IPS-20b (cell line): ENCODE measurements around the gene BCAS4.

Experiments
- H3K27ac ChIP-seq: one replicate; pipeline ENCODE4 v1.5.1; 2013; ENCODE audit warnings: low read length
- H3K27me3 ChIP-seq: 2 replicates; pipeline ENCODE4 v1.6.1; 2013; ENCODE audit warnings: mild to moderate bottlenecking, low read length, inconsistent platforms; ENCODE audit not compliant: insufficient read depth
- H3K36me3 ChIP-seq: 2 replicates; pipeline ENCODE4 v1.6.1; 2013; ENCODE audit warnings: low read depth, mild to moderate bottlenecking, inconsistent platforms, low read length, moderate library complexity; ENCODE audit not compliant: insufficient read depth
- H3K4me1 ChIP-seq: 2 replicates; pipeline ENCODE4 v1.6.1; 2013; ENCODE audit warnings: mild to moderate bottlenecking, control low read depth, inconsistent platforms, low read length, moderate library complexity; ENCODE audit not compliant: insufficient read depth
- H3K4me3 ChIP-seq: 2 replicates; pipeline ENCODE4 v1.5.1; 2013; ENCODE audit warnings: mild to moderate bottlenecking, low read length, inconsistent platforms
- H3K9ac ChIP-seq: 2 replicates; pipeline ENCODE4 v1.6.1; 2013; ENCODE audit warnings: low read depth, mild to moderate bottlenecking, inconsistent platforms, low read length, moderate library complexity
- H3K9me3 ChIP-seq: 2 replicates; pipeline ENCODE4 v1.6.1; 2013; ENCODE audit warnings: mild to moderate bottlenecking, low read depth, low read length, inconsistent platforms; ENCODE audit not compliant: insufficient read depth

Gene BCAS4

DNA sequence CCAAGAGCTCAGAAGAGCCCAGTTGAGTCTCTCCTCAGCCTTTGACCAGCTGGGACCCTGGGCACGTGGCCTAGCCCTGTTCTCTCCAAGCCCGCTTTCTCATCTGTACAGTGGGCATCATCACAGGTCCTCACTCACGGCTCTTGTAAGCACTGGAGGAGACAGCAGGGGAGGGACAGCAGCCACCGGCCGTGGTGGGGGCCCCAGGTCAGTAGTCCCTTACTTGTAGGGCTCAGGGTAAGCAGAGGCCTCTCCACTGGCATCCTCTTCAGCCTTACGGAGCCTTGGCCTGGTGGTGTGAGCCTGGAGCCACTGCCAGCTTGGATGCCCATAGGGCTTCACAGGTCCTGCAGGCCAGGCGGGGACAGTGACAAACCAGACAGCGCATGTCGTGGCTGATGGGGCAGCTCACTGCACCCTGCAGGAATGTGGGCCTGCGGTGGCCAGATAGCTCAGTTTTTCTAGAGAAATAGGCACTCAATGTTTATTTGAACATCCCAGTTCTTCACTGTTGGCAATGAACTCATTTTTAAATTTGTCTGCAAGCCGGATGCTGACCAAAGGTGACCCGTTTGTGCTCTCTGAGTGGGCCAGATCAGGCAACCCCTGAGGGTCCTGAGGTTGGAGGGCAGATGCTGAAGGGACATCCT lies 71.3 kb downstream of the BCAS4 start:
- H3K4me3 ChIP-seq, result no peak overlapping the region
- H3K9me3 ChIP-seq, result no peaks in the 10 kb centered on the region
- no peak overlapping the region for H3K9ac ChIP-seq
- no peaks in the 10 kb centered on the region for H3K36me3 ChIP-seq
- no peaks in the 10 kb centered on the region for H3K27me3 ChIP-seq
- no peak overlapping the region for H3K27ac ChIP-seq
- peaks cover 12% of the 10 kb centered on the region for H3K4me1 ChIP-seq

DNA sequence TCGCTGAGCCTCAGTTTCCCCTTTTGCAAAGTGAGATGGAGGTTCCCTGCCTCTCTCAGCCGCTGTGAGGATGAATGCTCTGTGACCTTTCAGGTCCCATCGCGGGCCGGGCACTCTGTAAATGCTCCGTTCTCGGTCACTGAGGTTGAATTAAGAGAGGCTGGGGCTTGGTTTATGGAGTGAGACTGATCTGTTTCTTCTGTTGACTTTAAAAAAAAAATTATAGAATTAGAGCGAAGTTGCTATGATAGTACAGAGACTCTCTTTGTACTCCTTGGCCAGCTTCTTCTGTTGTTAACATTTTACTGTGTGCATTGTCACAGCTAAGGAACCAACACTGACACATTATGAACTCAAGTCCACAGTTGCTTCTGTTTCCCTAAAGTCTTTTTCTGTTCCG lies 72.0 kb downstream of the BCAS4 start:
- H3K4me3 ChIP-seq, result no peak overlapping the region
- peaks cover 12% of the 10 kb centered on the region for H3K4me1 ChIP-seq
- H3K9ac ChIP-seq, result no peak overlapping the region
- H3K27ac ChIP-seq, result no peak overlapping the region
- no peaks in the 10 kb centered on the region for H3K36me3 ChIP-seq
- H3K9me3 ChIP-seq, result no peaks in the 10 kb centered on the region
- no peaks in the 10 kb centered on the region for H3K27me3 ChIP-seq

GRCh38 chr20:50867805-50868204 lies 72.9 kb downstream of the BCAS4 start:
- Histone ChIP-seq H3K36me3 (no peaks in the 10 kb centered on the region), H3K27me3 (no peaks in the 10 kb centered on the region), H3K27ac (no peak overlapping the region), H3K4me3 (no peak overlapping the region), H3K4me1 (peaks cover 8% of the 10 kb centered on the region), H3K9ac (no peak overlapping the region), H3K9me3 (no peaks in the 10 kb centered on the region)

DNA sequence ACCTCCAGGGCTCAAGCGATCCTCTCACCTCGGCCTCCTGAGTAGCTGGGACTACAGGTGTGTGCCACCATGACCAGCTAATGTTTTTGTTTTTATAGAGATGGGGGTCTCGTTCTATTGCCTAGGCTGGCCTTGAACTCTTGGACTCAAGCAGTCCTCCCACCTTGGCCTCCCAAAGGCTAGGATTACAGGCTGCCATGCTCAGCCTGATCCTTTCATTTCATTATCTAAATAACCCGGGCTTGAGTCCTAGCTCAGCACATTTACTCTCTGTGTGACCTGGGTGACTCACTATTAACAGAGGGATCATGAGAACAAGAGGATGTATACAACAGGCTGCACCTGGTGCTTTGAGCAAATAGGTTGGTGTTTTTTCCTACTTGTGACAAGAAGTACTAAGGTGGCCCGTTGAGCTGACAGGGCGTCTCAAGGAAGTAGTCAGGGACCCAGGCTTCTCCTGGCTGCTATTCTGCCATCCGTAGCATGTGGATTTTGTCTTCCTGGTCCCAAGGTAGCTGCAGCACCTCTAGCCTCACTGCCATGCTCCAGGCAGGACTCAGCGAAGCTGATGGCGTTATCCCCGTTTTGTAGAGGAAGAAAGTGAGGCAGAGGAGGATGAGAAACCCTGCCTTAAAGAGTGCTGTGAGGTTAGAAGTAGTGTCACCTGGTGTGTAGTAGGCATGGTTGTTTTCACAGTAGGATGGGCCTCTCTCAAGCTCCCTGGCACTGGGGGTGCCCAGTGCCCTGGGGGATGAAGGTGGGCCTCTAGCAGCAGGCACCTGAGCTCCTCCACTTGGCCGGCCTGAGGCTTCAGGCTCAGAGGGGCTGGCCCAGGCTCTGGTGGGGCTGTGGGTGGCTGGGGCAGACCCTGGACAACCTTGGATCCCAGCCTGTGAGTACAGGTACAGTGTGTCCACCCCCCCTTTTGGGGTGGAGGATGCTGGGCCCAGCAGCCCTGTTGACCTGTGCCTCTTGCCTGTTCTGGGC lies 73.9 kb downstream of the BCAS4 start:
- no peaks in the 10 kb centered on the region for H3K36me3 ChIP-seq
- no peaks in the 10 kb centered on the region for H3K9me3 ChIP-seq
- no peak overlapping the region for H3K27ac ChIP-seq
- no peak overlapping the region for H3K9ac ChIP-seq
- no peak overlapping the region for H3K4me3 ChIP-seq
- no peaks in the 10 kb centered on the region for H3K27me3 ChIP-seq
- peaks cover 10% of the 10 kb centered on the region; the same call in 1 of the 2 replicates for H3K4me1 ChIP-seq

DNA sequence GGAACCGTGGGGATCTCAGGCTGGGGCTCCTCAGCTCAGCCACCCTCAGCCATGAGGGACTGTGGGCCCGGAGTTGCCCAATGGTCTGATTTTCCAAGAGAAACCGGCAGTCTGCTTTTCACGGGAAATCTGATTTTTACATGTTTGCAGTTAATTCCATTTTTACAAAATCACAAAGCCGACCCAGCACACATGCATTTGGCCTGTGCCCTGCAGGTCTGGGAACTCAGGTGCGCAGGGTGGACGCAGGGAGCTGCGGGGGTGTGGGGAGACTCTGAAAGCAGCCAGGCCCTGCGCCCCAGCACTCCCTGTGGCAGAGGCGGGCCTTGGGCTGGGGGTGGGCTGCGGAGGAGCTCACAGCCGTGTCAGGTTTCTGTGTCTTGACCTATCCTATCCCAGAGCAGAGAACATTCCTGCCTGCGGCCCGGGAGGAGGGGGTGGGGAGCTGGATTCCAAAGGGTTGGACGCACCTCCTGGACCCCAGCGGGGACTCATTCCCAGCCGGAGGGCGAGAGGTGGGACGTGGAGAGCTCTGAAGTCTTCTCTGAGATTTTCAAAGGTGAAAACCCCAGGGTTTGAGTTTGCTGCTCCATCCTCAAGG lies 75.8 kb downstream of the BCAS4 start:
- Histone ChIP-seq H3K9ac (peak overlapping the region; percentile 77), H3K36me3 (no peaks in the 10 kb centered on the region), H3K4me3 (peak overlapping the region; percentile 67), H3K27me3 (no peaks in the 10 kb centered on the region), H3K4me1 (peaks cover 10% of the 10 kb centered on the region; the same call in 1 of the 2 replicates), H3K9me3 (no peaks in the 10 kb centered on the region), H3K27ac (peak overlapping the region; percentile 81)

DNA sequence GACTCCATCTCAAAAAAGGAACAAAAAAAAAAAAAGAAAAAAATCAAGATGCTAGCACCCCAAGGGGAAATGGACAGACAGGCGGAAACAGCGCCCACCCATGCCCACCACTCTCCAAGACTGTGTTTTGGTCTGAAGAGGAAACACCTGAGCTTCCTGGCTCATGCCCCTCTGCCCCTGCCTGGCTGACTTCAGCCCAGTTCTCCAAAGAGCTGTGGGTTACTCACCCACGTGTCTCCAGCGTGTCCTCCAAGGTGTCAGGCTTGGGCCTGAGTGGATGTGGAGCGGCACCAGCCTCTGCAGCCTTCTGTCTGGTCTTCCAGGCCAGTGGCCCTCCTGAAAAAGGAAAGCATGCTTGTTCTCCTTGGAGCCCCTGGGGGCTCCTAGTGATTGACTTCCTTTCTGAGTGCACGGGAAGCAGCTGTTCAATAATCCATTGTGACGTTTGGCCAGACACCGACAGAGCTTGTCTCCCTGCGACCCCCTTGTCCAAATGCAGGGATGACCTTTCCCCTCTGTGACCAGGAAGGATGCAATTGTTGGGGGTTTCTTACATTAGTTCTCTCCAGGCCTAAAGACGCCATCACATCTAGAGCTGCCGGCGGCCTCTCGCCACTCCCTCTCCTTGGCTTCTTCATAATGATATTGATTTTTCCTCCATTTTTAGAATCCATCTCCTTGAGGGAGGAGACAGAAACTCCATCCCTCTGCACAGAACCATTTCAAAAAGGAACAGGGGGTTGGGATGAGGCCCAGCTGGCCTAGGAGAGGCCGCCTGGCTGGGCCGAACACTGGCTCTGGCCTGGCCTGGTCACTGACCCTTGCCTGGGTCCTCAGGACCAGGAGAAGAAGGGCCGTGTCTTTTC lies 77.9 kb downstream of the BCAS4 start:
- H3K4me1 ChIP-seq, result peaks cover 17% of the 10 kb centered on the region
- H3K36me3 ChIP-seq, result no peaks in the 10 kb centered on the region
- no peak overlapping the region for H3K4me3 ChIP-seq
- H3K27me3 ChIP-seq, result no peaks in the 10 kb centered on the region
- H3K27ac ChIP-seq, result no peak overlapping the region
- H3K9me3 ChIP-seq, result no peaks in the 10 kb centered on the region
- H3K9ac ChIP-seq, result no peak overlapping the region

GRCh38 chr20:50873585-50873984 lies 78.7 kb downstream of the BCAS4 start:
- H3K27ac ChIP-seq, result no peak overlapping the region
- peaks cover 17% of the 10 kb centered on the region for H3K4me1 ChIP-seq
- no peaks in the 10 kb centered on the region for H3K27me3 ChIP-seq
- no peaks in the 10 kb centered on the region for H3K9me3 ChIP-seq
- no peak overlapping the region for H3K4me3 ChIP-seq
- no peaks in the 10 kb centered on the region for H3K36me3 ChIP-seq
- H3K9ac ChIP-seq, result no peak overlapping the region

- H3K4me1 ChIP-seq, result peaks cover 17% of the 10 kb centered on the region
- no peaks in the 10 kb centered on the region for H3K27me3 ChIP-seq
- H3K27ac ChIP-seq, result no peak overlapping the region
- H3K9me3 ChIP-seq, result no peaks in the 10 kb centered on the region
- no peaks in the 10 kb centered on the region for H3K36me3 ChIP-seq
- H3K4me3 ChIP-seq, result no peak overlapping the region
- H3K9ac ChIP-seq, result no peak overlapping the region
These were observed 79.4 kb downstream of the BCAS4 start for GRCh38 chr20:50874111-50874757.

GRCh38 chr20:50874758-50875665 lies 80.2 kb downstream of the BCAS4 start:
- no peaks in the 10 kb centered on the region for H3K36me3 ChIP-seq
- H3K9ac ChIP-seq, result no peak overlapping the region
- H3K27me3 ChIP-seq, result no peaks in the 10 kb centered on the region
- H3K9me3 ChIP-seq, result no peaks in the 10 kb centered on the region
- H3K27ac ChIP-seq, result no peak overlapping the region
- H3K4me3 ChIP-seq, result no peak overlapping the region
- peaks cover 17% of the 10 kb centered on the region for H3K4me1 ChIP-seq

DNA sequence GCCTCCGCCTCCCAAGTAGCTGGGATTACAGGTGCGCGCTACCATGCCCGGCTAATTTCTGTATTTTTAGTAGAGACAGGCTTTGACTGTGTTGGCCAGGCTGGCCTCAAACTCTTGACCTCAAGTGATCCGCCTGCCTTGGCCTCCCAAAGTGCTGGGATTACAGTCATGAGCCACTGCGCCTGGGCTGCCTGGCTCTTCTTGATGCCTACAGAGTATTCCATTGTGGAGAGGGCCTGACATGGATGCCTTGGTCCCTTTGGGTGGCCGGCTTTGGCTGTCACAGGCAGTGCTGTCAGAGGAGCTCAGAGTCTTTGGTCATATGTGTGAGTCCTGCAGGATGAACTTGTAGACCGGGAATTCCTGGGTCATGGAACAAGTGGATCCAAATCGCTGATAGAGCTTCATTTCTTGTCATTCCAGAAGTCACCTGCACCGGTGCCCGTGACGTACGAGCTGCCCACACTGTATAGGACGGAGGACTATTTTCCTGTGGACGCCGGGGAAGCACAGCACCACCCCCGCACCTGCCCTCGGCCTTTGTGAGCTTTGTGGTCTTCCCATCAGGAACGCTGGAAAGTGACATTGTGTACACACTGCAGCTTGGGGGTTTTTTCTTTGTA lies 81.3 kb downstream of the BCAS4 start:
- no peak overlapping the region for H3K27ac ChIP-seq
- no peaks in the 10 kb centered on the region for H3K9me3 ChIP-seq
- H3K36me3 ChIP-seq, result no peaks in the 10 kb centered on the region
- no peak overlapping the region for H3K9ac ChIP-seq
- H3K4me3 ChIP-seq, result no peak overlapping the region
- H3K27me3 ChIP-seq, result no peaks in the 10 kb centered on the region
- H3K4me1 ChIP-seq, result peaks cover 12% of the 10 kb centered on the region
